NOMO-1 treated with DMSO at 0.1 percent for 48 hours (cell line): ENCODE results near the gene ABCA12.

Experiments
- DNase-seq: peaks from one replicate; lab custom pipeline; 2025; ENCODE audit not compliant: unreplicated experiment; lab: John Stamatoyannopoulos, UW

The ABCA12 gene

DNA sequence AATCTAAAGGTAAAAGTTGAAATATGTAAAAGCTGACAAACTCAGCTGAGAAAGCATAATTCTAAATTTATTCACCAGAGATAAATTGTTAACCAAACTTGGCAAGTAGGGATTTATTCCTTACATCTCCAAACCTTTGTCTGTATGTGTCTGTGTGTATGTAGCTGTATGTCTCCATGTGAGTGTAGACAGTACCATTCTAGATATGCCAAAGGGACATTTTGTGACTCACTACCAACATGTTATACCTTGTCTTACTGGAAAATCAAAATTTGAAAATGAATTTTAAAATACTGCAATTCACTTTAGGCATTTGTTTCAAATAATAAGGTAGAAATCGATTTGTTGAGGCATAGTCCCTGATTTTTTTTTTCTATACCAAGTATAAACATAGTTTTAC, 102.1 kb downstream of the ABCA12 start:
- no peak for DNase-seq

DNA sequence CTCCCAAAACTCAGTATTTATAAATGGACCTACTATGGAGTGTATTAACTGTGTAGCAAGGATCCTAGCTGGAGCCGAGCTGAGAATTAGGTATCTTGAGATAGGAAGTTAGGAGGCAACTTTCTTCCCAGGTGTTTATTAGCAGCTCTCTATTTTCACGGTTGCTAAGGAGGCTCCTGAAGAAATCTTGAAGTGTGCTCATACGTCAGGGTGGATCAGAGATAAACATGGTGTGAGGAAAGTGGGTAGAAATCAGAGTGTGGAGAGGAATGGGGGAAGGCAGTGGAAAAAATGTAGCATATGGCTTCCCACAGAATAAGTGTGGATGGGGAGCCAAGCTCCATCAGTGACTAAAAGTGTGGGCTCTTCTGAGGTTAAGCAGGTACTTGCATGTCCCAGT, 104.3 kb downstream of the ABCA12 start:
- no peak for DNase-seq

DNA sequence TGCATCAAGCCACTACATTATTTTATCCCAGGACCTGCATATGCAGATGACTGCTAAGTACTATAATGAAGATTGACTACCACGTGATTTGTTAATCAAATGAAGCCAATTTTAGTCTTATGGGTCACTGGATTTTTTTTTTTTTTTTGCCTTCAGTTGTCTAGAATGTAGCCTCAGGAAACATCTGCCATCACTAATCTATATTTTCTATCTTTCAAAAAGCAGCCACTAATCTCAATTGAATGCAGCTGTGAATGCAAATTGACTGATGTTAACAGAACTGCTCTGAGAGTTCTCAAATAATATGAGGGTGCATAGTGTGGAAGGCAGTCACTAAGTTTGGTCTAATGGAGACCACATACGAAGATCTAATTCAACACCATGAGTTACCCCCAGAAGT, 106.3 kb downstream of the ABCA12 start:
- no peak for DNase-seq

DNA sequence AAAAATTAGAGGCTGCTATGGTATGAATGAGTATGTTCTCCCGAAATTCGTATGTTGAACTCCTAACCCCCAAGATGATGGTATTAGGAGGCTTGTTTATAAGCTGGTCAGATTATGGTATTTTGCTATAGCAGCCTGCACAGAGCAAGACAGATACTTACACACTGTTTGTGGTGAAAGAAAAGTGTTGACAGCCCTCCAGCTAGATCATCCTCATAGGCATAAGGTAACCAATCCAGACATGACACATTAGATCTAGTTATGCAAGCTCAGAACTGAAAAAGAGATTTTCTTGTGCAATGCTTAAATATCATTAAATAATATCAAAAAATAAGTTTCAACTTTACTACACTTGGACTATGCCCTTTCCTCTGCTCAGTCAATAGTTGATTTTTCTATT, 107.1 kb downstream of the ABCA12 start:
- no peak for DNase-seq

DNA sequence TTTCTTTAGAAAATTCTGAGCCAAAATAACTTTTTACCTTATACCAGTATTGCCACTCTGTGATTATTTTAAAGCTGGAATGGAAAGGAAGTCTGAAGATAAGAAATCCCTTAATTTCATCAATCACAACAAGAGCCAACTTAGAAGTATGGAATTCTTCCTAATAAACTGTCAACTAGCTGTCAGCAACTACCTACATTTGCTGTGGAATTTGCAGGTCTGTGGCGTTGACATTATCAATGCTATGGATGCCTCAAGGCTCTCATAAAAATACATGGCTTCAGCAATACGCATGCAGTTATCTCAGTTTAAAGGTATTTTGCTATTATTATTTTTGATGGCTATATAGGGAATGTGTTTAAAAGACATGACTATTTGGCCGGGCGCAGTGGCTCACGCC, 108.5 kb downstream of the ABCA12 start:
- DNase-seq = no peak

DNA sequence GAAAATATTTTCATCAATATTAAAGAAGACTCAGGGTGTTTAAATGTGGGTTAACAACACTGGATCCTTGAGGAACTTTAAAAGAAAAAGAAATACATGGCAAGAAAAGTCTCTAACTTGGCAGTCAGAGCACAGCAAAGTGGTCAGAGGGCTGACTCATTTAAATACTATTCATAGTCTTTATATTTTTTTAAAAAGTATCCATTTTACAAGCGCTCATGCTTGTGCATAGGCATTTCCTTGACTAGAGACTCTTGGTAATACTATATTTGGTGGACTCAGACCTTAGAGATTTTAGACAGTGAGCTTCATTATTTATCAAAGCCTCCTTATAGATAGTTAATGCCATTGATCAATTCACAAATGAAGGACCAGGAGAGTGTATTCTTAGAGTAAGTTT, 110.2 kb downstream of the ABCA12 start:
- no peak for DNase-seq

DNA sequence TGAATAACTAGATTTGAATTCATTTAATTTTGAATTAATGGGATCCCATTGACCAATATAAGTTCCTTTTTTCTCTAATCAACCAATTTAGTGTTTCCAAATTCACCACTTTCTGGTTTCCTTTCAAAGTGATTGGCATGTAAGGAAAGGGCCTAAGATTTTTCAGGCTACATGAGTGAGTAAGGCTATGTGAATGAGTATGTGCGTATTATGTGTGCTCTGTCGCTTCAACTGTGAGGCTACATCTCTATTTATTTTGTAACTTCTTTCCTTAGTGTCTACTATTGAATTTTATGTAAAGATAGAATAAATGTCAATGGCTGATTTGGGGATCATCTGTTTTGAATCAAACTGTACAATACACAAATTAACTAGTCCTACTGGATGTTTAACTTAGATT, 110.6 kb downstream of the ABCA12 start:
- DNase-seq = no peak

DNA sequence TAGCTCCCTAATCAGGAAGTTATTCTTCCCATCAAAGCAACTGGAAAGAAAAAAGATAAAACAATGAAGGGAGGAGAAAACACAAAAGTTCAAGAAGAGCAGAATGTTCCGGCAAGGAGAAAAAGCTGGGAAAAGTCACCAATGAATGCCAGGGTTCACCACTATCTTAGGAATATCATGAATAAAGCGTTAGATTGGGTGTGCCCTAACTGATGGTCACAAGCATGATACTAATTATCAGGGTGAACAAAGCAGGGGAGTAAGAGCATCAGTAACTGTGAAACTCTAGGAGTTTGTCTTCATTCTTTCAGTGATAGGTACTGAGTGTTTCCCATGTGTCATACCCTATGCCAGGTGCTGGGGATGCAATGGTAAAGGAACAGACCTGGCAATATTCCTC, 115.5 kb downstream of the ABCA12 start:
- DNase-seq = no peak

DNA sequence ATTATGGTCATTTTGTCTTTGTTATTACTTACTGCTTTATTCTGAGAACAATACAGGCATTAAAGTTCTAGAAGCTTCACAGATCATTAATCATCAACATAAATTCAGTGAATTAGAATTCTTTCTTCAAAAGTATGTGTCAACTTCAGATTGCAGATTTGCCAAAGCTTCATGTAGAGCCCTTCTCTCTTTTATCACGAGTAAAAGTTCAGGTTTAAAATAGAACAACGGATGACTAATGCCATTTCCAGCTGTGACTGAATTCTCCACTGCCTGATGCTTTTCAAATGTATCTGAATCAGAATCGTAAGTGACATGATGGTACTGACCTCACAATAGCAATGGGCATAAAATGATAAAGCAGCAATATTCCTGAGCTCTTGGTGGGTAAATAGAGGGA, 116.0 kb downstream of the ABCA12 start:
- DNase-seq = no peak

DNA sequence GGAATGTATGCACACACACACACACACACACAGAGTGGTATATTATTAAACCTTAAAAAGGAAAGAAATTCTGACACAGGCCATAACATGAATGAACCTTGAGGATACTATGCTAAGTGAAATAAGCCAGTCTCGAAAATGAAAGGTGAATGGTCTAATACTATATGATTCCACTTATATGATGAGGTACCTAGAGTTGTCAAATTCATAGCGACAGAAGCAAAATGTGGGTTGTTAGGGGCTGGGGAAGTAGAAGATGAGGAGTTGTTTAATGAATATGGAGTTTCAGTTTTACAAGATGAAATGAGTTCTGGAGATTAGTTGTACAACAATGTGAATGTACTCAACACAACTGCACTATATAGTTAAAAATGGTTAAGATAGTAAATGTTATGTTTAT, 118.1 kb downstream of the ABCA12 start:
- DNase-seq = no peak

DNA sequence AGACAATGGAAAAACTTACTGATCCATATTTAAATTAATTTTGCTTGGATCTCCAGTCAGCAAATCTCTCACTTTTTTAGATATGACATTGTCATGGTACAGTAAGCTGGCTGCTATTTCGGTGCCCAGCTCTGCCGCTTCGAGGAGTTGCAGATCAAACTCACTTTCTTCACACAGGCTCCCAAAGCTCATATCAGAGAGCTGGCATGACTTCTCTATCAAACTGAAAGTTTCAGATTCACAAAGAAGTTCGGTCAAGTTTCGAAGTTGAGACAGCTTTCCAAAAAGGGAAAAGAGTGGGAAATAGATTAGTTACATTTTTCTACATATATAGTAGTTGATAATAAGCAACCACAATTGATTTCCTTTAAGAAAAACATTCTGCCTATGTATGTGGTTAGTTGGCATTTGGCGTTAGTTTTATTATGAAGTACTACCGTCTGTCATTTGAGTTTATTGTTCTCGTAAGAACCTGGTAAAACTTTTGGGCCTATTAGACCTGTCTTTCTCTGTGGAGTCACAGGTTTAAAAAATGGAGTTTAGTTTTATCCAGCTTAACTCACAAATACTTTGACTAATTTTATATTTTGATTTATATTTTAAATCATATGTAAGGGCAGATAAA, 118.8 kb downstream of the ABCA12 start:
- DNase-seq = no peak

DNA sequence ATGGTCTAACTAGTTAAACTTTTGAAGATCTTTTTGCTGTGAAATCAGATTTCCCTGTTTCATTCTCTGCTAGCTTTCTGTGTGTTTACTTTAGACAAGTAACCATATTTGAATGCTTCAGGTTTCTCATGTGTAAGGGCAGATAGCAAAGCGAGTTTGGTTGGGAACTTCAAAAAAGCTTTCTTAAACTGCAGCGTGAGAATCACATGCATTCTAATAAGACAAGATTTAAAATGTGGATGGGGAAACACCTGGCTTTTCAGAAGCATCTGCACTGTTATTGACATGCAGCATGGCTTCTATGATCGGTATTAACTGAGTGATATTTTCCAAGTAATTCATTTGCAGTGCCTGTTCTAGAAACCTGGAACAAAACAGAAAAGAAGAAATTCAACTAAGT, 119.3 kb downstream of the ABCA12 start:
- DNase-seq = no peak

DNA sequence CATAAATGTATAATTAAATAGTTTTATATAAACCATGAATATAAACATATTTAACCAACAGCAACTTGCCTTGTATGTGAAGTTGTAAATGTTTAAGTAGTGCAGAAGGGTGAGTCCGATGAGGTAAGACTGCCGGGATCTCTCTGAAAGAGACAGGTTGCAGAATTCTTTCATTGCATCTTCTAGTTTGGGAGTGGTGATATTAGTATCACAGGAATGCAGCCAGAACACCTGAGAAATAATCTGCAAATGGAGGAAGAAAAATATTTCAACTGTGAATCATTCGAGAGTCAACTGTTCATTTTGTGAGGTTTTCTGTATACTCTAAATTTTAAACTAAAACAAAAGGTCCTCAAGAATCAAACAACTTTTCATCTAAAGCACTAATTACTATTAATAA, 123.0 kb downstream of the ABCA12 start:
- DNase-seq = no peak

DNA sequence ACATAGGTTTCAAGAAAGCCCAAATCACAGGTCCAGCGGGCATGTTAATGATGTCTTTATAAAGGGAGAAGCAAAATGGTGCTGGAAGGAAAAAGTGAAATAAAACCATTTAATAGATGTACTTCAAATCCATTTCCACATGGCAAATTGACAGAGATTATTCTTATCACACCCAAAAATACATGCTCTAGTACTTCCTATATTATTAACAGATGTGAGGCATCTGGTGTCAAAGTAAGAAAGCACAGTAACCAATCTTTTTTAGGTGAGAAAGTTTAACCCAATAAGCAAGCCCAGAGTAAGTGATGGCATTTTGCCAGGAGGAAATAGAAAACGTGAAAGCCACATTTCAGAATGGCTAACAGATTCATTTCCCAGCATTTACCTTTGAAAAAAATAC, 128.0 kb downstream of the ABCA12 start:
- no peak for DNase-seq

DNA sequence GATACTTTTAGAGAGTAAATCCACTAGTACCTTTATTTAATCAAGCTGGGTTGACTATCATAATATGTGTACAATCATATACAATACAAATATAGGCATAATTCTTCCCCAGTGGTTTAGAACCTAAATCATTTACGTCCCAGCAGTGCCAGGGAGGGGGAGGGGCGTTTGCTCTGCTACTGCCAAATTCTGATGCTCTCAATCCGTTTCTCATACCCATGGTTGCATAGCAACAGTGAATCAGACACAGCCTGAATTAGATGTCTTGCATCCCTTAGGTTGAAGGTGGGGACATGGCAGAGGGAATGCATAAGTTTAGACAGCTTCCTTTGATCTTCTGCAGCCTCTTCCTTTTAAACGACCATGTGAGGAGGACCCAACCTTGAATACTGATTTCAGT, 135.4 kb downstream of the ABCA12 start:
- DNase-seq = no peak

DNA sequence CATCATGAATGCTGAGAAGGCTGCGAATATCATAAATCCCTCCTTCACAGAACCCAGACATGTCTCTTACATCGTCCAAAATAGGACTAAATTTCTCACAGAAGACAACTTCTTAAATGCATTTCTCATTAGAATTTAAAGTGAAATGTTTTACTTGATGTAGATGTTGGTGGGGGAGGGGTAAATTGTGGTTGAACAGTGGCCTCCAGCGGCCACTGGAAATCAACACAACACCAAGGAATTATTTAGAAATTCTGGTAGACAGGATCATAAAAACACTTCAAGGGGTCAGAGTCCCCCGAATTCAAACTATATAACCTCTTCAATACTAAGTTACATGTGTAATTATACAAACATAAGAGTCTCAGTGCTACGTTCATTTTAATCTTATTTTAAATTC, 135.9 kb downstream of the ABCA12 start:
- DNase-seq = peak; percentile 15

DNA sequence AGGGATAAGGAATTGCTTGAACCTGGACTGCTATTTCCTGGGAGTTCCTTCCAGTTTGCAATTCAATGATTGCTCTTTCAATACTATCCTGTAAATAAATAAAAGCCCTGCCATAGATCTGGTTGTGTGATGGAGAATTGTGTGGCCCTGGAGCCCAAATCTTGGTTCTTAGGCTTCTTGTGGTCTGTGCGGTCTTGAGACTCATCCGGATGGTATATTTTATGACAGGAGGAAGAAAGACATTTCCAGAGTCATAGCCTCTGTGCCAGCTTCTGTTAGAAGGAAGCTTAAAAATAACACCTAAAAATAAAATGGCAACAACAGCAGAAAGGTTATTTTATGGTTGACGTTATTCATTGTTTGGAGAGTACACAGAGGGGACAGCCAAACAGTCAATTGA, 137.7 kb downstream of the ABCA12 start:
- no peak for DNase-seq

DNA sequence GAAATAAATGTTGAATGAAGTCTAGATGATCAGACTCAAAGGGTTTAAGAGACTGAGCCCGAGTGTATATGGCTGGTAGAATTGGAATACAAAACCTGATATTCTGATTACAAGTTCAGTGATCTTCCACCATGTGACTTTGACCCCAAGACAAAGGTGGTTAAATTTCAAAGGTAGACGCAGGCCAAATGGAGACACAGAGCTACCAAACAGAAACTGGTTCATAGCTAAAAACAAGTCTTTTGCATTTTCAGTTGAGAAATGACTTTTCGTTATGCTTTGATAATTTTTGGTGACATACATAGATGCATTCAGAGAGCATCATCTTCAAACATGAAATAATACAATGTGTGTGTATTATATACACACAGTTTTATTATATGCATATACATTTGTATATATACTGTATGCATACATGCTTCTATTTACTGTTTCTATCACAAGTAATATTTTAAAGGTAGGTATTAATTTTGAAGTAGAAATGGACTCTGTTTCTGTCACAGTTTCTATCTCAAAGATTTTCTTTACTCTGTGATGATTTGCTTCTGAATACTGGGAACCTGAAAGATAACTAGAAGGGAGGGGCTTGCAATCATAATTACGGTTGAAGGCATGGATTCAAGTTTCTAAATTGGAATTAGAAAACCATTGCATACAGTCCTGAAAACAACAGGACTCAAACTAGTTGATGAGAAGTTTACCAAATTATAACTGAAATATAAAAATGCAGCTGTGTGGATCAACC, 142.3 kb downstream of the ABCA12 start:
- no peak for DNase-seq

DNA sequence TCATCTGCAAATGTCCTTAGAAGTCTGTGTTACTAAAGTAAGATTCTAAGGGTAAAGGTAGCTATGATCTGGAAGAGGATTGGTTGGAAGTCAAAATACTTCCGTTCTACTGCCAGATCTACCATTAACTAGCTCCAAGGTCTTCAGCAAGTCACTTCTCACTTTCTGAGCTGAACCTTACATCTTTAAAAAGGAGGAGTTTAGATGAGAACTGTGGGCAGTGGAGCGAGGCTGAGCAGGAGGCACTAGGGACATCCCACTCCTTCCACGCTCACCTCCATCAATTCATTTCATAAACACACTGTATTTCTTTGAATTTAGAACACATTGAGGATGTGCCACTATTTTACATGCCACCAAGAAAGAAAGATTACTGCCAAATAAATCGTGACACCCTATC, 143.0 kb downstream of the ABCA12 start:
- DNase-seq = no peak

DNA sequence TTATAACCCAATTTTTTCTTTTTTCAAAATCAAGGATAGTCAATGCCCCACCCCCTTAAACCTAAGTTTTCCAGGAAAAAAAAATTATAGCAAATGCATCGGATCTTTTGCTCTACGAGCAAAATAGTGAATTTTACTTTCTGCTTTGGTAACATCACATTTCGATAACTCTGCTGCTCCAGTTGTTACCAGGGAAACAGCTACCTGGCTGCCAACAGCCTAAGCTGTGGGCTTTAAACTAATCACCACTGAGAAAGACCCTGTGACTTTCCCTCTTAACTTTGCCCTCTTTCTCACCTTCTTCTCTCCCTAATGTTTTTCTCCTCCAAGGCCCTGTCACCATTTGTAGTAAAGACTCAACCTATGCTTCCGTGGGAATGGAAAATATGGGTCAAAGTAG, 145.5 kb downstream of the ABCA12 start:
- DNase-seq = no peak

DNA sequence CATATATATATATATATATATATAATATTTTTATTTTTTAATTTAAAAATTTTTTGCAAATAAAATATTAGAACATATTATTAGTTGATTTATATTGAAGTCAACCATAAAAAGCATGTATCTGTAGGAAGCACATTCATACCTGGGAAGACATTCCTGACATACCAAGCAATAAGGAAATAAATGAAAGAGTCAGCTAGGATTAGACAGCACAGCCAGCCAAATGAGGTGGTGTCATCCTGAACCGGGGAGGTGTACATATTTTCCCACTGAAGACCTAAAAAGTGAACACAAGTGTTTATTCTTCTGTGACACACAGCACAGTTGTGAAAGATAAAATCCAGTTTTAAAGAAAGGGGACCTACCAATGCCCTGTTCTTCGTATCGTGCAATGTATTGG, 149.2 kb downstream of the ABCA12 start:
- DNase-seq = no peak

DNA sequence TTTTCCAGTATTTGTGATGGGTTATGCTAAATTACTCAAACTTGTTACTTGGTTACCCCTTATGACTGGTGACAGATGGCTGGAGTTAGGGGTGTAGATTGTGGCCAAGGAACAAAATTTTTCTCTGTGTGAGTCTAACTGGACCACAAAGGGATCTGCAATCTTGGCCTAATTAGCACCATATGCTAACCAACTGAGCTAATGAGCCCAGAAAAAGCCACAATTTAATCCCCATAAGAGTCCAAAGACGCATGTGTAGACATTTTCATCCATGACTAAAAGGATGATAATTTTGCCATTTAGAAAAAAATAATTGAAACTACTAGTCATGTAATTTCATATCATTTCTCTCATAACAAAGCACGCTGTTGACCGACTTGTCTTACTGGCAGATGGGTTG, 151.2 kb downstream of the ABCA12 start:
- DNase-seq = no peak

DNA sequence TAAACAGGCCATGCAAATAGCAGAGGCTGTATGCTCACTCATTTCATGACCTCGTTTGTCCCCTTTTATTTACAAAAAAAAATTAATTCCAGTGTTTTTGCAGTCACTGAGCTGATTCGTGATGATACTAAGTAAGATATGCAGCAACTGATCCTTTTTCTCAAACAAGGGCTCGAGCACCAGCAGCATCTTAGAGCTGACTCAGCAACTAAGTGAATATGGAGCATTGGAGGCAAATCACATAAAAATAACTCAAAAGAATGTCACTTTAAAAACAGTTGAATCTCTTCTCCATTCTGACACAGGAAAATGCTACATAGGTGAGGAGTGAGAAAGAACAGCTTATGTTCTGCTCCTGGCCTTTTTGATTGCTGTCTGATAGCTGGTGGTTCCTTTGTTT, 152.8 kb downstream of the ABCA12 start:
- no peak for DNase-seq
